Measurements from ENCODE around the gene NEU2.

NEU2 gene

GRCh38 chr2:233082222-233082930 lies 49.9 kb downstream of the NEU2 start:
- Histone ChIP-seq H3K4me3 (ENCODE audit: low read length) (no peak overlapping the region), H3K27ac (ENCODE audit: low read depth, low read length) (no peak overlapping the region), H3K4me1 (ENCODE audit: insufficient read depth, low read length) (no peaks in the 10 kb centered on the region; the same call in 1 of the 2 replicates), H3K9me3 (ENCODE audit: insufficient read depth, low read depth, low read length) (no peaks in the 10 kb centered on the region), H3K9ac (ENCODE audit: low read depth, low read length) (no peak overlapping the region), H3K27me3 (ENCODE audit: insufficient read depth, low read length) (no peaks in the 10 kb centered on the region), H3K36me3 (ENCODE audit: insufficient read depth, low read length) (no peaks in the 10 kb centered on the region)
- 88% methylated on average over 11 of the region's 11 CpGs for WGBS

- H3K9ac ChIP-seq (ENCODE audit: low read depth, low read length), result no peak overlapping the region
- WGBS, result 80% methylated on average over 9 of the region's 9 CpGs
- no peaks in the 10 kb centered on the region for H3K27me3 ChIP-seq (ENCODE audit: insufficient read depth, low read length)
Measured at GRCh38 chr2:233082931-233083755, 50.7 kb downstream of the NEU2 start.

GRCh38 chr2:233083782-233084181 lies 51.3 kb downstream of the NEU2 start:
- no peak overlapping the region for H3K27ac ChIP-seq (ENCODE audit: low read depth, low read length)
- no peaks in the 10 kb centered on the region for H3K36me3 ChIP-seq (ENCODE audit: insufficient read depth, low read length)
- H3K9me3 ChIP-seq (ENCODE audit: insufficient read depth, low read depth, low read length), result no peaks in the 10 kb centered on the region
- H3K4me1 ChIP-seq (ENCODE audit: insufficient read depth, low read length), result no peaks in the 10 kb centered on the region; the same call in 1 of the 2 replicates
- H3K9ac ChIP-seq (ENCODE audit: low read depth, low read length), result no peak overlapping the region
- H3K27me3 ChIP-seq (ENCODE audit: insufficient read depth, low read length), result no peaks in the 10 kb centered on the region
- 92% methylated on average over 8 of the region's 8 CpGs for WGBS
- no peak overlapping the region for H3K4me3 ChIP-seq (ENCODE audit: low read length)

More at GRCh38 chr2:233082931-233083755, 50.7 kb downstream of the NEU2 start:
- H3K27ac ChIP-seq (ENCODE audit: low read depth, low read length), result no peak overlapping the region
- no peak overlapping the region for H3K4me3 ChIP-seq (ENCODE audit: low read length)
- H3K36me3 ChIP-seq (ENCODE audit: insufficient read depth, low read length), result no peaks in the 10 kb centered on the region
- H3K4me1 ChIP-seq (ENCODE audit: insufficient read depth, low read length), result no peaks in the 10 kb centered on the region; the same call in 1 of the 2 replicates
- no peaks in the 10 kb centered on the region for H3K9me3 ChIP-seq (ENCODE audit: insufficient read depth, low read depth, low read length)

DNA sequence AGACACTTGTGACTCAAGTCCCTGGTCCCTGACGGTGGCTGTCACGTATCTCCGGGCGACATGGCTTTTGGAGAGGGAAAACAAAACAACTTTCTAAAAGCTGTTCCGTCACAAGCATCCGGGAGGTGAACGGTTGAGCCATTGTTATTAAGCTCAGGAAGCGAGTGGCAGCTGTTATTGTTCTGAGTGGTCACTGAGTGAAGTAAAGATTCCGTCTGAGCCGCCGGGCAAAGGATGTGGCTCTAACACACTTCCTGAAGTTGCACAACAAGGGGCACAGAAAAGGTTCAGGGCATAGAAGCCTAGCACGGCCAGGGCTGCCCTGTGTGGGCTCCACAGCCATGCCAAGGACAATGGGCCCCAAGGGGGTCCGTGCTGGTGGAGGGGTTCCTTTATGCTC lies 52.0 kb downstream of the NEU2 start:
- Histone ChIP-seq H3K27ac (ENCODE audit: low read depth, low read length) (no peak overlapping the region), H3K36me3 (ENCODE audit: insufficient read depth, low read length) (no peaks in the 10 kb centered on the region), H3K9ac (ENCODE audit: low read depth, low read length) (no peak overlapping the region), H3K27me3 (ENCODE audit: insufficient read depth, low read length) (no peaks in the 10 kb centered on the region), H3K4me1 (ENCODE audit: insufficient read depth, low read length) (no peaks in the 10 kb centered on the region; the same call in 1 of the 2 replicates), H3K4me3 (ENCODE audit: low read length) (no peak overlapping the region), H3K9me3 (ENCODE audit: insufficient read depth, low read depth, low read length) (no peaks in the 10 kb centered on the region)
- WGBS, result 89% methylated on average over 13 of the region's 13 CpGs

Measured in HUES64 (cell line).